ENCODE results near the gene HAUS3. TPM values are rescaled to one million over a fixed set of nuclear protein-coding genes. Genes with fewer than 3 reads are reported as not detected.

The HAUS3 gene
- total and polyA plus RNA-seq, 2 of the 13 experiments (the other 11 are each of a cell fraction or from before 2014, with no cell fraction given) = 3.9 to 12.6 TPM

DNA sequence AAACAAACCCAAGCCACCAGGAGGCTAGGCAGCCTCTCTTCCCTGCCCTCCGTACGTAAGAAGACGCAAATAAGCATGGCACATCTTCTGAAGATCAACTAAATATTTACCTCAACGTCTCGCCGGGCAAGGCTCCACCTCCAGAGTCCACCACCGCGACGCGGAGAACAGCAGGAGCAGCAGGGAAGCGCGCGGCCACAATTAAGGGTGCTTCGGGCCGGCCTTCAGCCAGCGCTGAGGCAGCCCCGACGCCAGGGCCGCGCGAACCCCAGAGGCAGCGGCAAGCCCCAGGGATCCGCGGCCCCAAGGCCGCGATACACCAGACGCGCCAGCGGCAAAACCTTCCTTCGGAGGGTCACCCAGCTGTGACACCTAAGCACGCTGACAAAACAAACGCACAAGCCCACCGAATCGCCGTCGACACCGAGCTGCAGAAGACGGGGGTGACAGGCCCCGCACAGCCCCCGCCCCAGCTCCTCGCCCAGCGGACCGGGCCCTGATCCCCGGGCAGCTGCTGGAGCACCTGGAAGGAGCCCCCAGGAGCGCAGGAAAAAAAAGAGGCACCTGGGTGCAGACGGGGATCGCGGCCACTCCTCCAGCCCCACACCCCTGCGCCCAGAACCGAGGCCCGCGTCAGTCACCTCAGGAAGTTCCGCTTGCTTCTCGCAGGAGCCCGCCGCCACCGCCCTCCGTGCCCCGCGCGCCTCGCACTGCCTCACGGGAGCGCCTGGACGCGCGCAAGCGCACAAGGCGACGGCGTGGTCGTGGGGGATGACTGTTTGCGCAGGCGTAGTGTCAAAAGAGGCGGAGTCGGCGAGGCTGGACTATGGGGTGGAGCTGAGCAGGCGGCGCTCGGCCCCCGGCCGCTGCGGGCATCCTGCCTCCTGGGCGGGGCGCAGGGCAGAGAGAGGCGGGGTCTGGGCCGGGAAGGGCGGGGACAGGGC is at the start of gene HAUS3, which contains the start of gene POLN (continued):
- TF ChIP-seq, protein P1, sequence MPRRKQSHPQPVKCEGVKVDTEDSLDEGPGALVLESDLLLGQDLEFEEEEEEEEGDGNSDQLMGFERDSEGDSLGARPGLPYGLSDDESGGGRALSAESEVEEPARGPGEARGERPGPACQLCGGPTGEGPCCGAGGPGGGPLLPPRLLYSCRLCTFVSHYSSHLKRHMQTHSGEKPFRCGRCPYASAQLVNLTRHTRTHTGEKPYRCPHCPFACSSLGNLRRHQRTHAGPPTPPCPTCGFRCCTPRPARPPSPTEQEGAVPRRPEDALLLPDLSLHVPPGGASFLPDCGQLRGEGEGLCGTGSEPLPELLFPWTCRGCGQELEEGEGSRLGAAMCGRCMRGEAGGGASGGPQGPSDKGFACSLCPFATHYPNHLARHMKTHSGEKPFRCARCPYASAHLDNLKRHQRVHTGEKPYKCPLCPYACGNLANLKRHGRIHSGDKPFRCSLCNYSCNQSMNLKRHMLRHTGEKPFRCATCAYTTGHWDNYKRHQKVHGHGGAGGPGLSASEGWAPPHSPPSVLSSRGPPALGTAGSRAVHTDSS (CRISPR knock-in tag; conservative IDR thresholded peaks at IDR 0.05) = no peak
- peak; percentile 47 for TF ChIP-seq SUZ12 (IDR thresholded peaks at IDR 0.05; ENCODE audit: low read depth, low read length)
- TF ChIP-seq PITX1 (CRISPR knock-in tag; IDR thresholded peaks at IDR 0.05) = 0 out of 2 replicates have a peak, but pooled peaks have one; percentile 16
- no peak for TF ChIP-seq ATAD3A (CRISPR knock-in tag; IDR thresholded peaks at IDR 0.05)
- peak; percentile 9; the same call in 1 of the 2 replicates for TF ChIP-seq FOXA3 (CRISPR knock-in tag; IDR thresholded peaks at IDR 0.05)
- TF ChIP-seq CEBPG (CRISPR knock-in tag; IDR thresholded peaks at IDR 0.05) = no peak
- TF ChIP-seq, protein P2, sequence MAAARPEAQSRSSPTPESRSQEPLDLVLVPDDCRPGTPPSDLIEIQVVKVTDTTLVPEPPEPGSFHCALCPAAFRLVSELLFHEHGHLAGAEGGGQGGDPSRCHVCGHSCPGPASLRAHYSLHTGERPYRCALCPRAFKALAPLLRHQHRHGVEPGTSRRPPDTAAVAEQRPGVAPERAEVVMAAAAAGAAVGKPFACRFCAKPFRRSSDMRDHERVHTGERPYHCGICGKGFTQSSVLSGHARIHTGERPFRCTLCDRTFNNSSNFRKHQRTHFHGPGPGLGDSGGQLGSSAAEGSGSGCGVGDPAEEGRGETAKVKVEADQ (CRISPR knock-in tag; IDR thresholded peaks at IDR 0.05; ENCODE audit: borderline replicate concordance) = no peak
- peak; percentile 84 for TF ChIP-seq TGIF2 (CRISPR knock-in tag; IDR thresholded peaks at IDR 0.05)
- no peak for TF ChIP-seq MIER2 (CRISPR knock-in tag; IDR thresholded peaks at IDR 0.05)
- TF ChIP-seq, protein P3, sequence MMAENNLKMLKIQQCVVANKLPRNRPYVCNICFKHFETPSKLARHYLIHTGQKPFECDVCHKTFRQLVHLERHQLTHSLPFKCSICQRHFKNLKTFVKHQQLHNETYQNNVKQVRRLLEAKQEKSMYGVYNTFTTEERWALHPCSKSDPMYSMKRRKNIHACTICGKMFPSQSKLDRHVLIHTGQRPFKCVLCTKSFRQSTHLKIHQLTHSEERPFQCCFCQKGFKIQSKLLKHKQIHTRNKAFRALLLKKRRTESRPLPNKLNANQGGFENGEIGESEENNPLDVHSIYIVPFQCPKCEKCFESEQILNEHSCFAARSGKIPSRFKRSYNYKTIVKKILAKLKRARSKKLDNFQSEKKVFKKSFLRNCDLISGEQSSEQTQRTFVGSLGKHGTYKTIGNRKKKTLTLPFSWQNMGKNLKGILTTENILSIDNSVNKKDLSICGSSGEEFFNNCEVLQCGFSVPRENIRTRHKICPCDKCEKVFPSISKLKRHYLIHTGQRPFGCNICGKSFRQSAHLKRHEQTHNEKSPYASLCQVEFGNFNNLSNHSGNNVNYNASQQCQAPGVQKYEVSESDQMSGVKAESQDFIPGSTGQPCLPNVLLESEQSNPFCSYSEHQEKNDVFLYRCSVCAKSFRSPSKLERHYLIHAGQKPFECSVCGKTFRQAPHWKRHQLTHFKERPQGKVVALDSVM (CRISPR knock-in tag; IDR thresholded peaks at IDR 0.05) = peak; percentile 31; the same call in 1 of the 2 replicates
- TF ChIP-seq, protein P4, sequence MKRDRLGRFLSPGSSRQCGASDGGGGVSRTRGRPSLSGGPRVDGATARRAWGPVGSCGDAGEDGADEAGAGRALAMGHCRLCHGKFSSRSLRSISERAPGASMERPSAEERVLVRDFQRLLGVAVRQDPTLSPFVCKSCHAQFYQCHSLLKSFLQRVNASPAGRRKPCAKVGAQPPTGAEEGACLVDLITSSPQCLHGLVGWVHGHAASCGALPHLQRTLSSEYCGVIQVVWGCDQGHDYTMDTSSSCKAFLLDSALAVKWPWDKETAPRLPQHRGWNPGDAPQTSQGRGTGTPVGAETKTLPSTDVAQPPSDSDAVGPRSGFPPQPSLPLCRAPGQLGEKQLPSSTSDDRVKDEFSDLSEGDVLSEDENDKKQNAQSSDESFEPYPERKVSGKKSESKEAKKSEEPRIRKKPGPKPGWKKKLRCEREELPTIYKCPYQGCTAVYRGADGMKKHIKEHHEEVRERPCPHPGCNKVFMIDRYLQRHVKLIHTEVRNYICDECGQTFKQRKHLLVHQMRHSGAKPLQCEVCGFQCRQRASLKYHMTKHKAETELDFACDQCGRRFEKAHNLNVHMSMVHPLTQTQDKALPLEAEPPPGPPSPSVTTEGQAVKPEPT (CRISPR knock-in tag; IDR thresholded peaks at IDR 0.05; ENCODE audit: low read depth) = no peak
- no peak for TF ChIP-seq ZNF17 (CRISPR knock-in tag; IDR thresholded peaks at IDR 0.05)
- no peak for TF ChIP-seq PCBP1 (IDR thresholded peaks at IDR 0.05; ENCODE audit: borderline replicate concordance, low read depth, low read length)
- TF ChIP-seq SRY (CRISPR knock-in tag; IDR thresholded peaks at IDR 0.05) = peak; percentile 84
- TF ChIP-seq RFX5 (IDR thresholded peaks at IDR 0.05; ENCODE audit: low read depth, low read length) = no peak
- no peak; the same call in 1 of the 2 replicates for TF ChIP-seq RARA (CRISPR knock-in tag; IDR thresholded peaks at IDR 0.05)
- peak; percentile 60; the same call in 1 of the 2 replicates for TF ChIP-seq ZNF232 (CRISPR knock-in tag; IDR thresholded peaks at IDR 0.05; ENCODE audit: borderline replicate concordance)
- no peak for TF ChIP-seq ZSCAN25 (CRISPR knock-in tag; IDR thresholded peaks at IDR 0.05)
- TF ChIP-seq REPIN1 (CRISPR knock-in tag; IDR thresholded peaks at IDR 0.05; ENCODE audit: borderline replicate concordance, low read depth) = no peak
- TF ChIP-seq ZNF121 (CRISPR knock-in tag; IDR thresholded peaks at IDR 0.05) = no peak
- peak; percentile 78 for TF ChIP-seq SIN3B (IDR thresholded peaks at IDR 0.05; ENCODE audit: low read length)
- TF ChIP-seq ZMYM4 (CRISPR knock-in tag; IDR thresholded peaks at IDR 0.05) = 0 out of 2 replicates have a peak, but pooled peaks have one; percentile 15
- TF ChIP-seq PAF1 (CRISPR knock-in tag; IDR thresholded peaks at IDR 0.05) = no peak
- TF ChIP-seq SP5 (CRISPR knock-in tag; IDR thresholded peaks at IDR 0.05; ENCODE audit: borderline replicate concordance, low read depth) = no peak
- no peak for TF ChIP-seq ONECUT2 (CRISPR knock-in tag; IDR thresholded peaks at IDR 0.05)
- no peak for TF ChIP-seq TEAD3 (CRISPR knock-in tag; optimal IDR thresholded peaks at IDR 0.05; ENCODE audit: borderline replicate concordance)

Measured in HepG2 (cell line).